Lung (tissue), 12 donors: ENCODE data around the gene APH1B. TPM values are rescaled to one million over a fixed set of nuclear protein-coding genes. Genes with fewer than 3 reads are reported as not detected.

ENCODE experiments used
- ATAC-seq: fragments of 200-7000 bp; cut with Tn5 transposase; one replicate; pipeline ENCODE4 v1.9.1; 2020; ENCODE audit warnings: moderate number of reproducible peaks; ENCODE audit not compliant: insufficient read depth, low FRiP score
- DNase-seq, 3 donors: peaks; one replicate each; pipeline ENCODE4 v3.0.0-alpha.2; 2013 to 2017
- H3K27ac ChIP-seq, 2 donors: one replicate each; pipeline ENCODE4 v1.5.1; 2013; ENCODE audit warnings: mild to moderate bottlenecking in 2 of 2, moderate library complexity in 2 of 2, control low read depth in 1 of 2, inconsistent platforms in 1 of 2, low read depth in 1 of 2, low read length in 1 of 2
- H3K27me3 ChIP-seq, 3 donors: one replicate each; pipeline ENCODE4 v1.5.1; 2013; ENCODE audit warnings: low read length in 2 of 3; ENCODE audit not compliant: control insufficient read depth in 3 of 3, insufficient read depth in 3 of 3
- H3K36me3 ChIP-seq, 4 donors: one replicate each; pipeline ENCODE4 v1.5.1; 2013; ENCODE audit warnings: low read length in 4 of 4, mild to moderate bottlenecking in 1 of 4, moderate library complexity in 1 of 4; ENCODE audit not compliant: control insufficient read depth in 4 of 4, insufficient read depth in 4 of 4
- H3K4me1 ChIP-seq, 5 donors: one replicate each; pipeline ENCODE4 v1.5.1; 2013; ENCODE audit warnings: low read length in 5 of 5, mild to moderate bottlenecking in 2 of 5, moderate library complexity in 1 of 5; ENCODE audit not compliant: control insufficient read depth in 5 of 5, insufficient read depth in 5 of 5
- H3K4me3 ChIP-seq: one replicate; pipeline ENCODE4 v1.5.1; 2013; ENCODE audit warnings: mild to moderate bottlenecking, control low read depth, moderate library complexity
- H3K9ac ChIP-seq, 2 donors: one replicate each; pipeline ENCODE4 v1.5.1; 2013; ENCODE audit warnings: low read length in 2 of 2, control low read depth in 1 of 2; ENCODE audit not compliant: insufficient read depth in 1 of 2
- H3K9me3 ChIP-seq, 4 donors: one replicate each; pipeline ENCODE4 v1.5.1; 2013; ENCODE audit warnings: low read length in 3 of 4, mild to moderate bottlenecking in 1 of 4, moderate library complexity in 1 of 4; ENCODE audit not compliant: control insufficient read depth in 4 of 4, insufficient read depth in 3 of 4
- WGBS, 2 donors: extraction: QIAGEN DNeasy Blood & Tissue Kit; methylation state at CpG; one replicate each; pipeline ENCODE4 v1.1.7; 2013; 5-methylcytosine and 5-hydroxymethylcytosine counted together
- polyA plus RNA-seq, 2 donors: library from polyadenylated mRNA; stranded (reverse); fragments of 200-250 nt; gene quantifications; one replicate each; pipeline ENCODE4 v1.2.1, GENCODE V29; 2013
- total RNA-seq, 2 donors: library from RNA; depleted of rRNA in 1 of 2; stranded (reverse); fragments of >200 nt in 1 of 2; gene quantifications; one replicate each; pipeline ENCODE4 v1.2.1, GENCODE V29; 2014 to 2021
- TF ChIP-seq, protein P1 (sequence below): IDR thresholded peaks from 2 replicates; pipeline ENCODE4 v1.5.1; 2012; ENCODE audit warnings: mild to moderate bottlenecking; ENCODE audit errors: control extremely low read depth, extremely low read depth
- donor health status: control.
- donor health status: control.
- donor health status: Bipolar disorder and iron deficiency.
- donor health status: healthy.
- donor health status: DM: yes; HTN: yes; CAD: no.

Gene APH1B
- total and polyA plus RNA-seq, 4 donors = 17.5 to 29.9 (median 21.9) TPM

GRCh38 chr15:63358241-63359029 lies 81.0 kb downstream of the APH1B start:
- Histone ChIP-seq H3K27ac (no peak overlapping the region), H3K9me3 (peaks cover 0 to 2% (median 0%) of the 10 kb centered on the region in 4 donors), H3K4me1 (peaks cover 0 to 4% (median 0%) of the 10 kb centered on the region in 5 donors), H3K27me3 (peaks cover 0 to 8% (median 0%) of the 10 kb centered on the region in 3 donors), H3K4me3 (no peak overlapping the region), H3K9ac (no peak overlapping the region), H3K36me3 (no peaks in the 10 kb centered on the region)
- WGBS, 2 donors = 84 to 89% methylated on average over 15 of the region's 15 CpGs
- ATAC-seq = no peak
- TF ChIP-seq, protein P1, sequence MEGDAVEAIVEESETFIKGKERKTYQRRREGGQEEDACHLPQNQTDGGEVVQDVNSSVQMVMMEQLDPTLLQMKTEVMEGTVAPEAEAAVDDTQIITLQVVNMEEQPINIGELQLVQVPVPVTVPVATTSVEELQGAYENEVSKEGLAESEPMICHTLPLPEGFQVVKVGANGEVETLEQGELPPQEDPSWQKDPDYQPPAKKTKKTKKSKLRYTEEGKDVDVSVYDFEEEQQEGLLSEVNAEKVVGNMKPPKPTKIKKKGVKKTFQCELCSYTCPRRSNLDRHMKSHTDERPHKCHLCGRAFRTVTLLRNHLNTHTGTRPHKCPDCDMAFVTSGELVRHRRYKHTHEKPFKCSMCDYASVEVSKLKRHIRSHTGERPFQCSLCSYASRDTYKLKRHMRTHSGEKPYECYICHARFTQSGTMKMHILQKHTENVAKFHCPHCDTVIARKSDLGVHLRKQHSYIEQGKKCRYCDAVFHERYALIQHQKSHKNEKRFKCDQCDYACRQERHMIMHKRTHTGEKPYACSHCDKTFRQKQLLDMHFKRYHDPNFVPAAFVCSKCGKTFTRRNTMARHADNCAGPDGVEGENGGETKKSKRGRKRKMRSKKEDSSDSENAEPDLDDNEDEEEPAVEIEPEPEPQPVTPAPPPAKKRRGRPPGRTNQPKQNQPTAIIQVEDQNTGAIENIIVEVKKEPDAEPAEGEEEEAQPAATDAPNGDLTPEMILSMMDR = no peak
- DNase-seq = no peak

Other genes starting within 250 kb of the APH1B start
- 100 to 1,000 TPM; 191 to 469 TPM for gene TPM1, start 234.9 kb upstream of the APH1B start, total RNA-seq
- gene TPM1, start 234.9 kb upstream of the APH1B start, polyA plus RNA-seq = 100 to 1,000 TPM; 118 to 194 TPM
- 10 to 100 TPM; 22.8 to 36.9 TPM for gene LACTB, start 155.7 kb upstream of the APH1B start, total RNA-seq
- gene LACTB, start 155.7 kb upstream of the APH1B start, polyA plus RNA-seq = 10 to 100 TPM; 13.1 to 38.1 TPM
- gene RPS27L, start 120.1 kb upstream of the APH1B start, total RNA-seq = 10 to 100 TPM; 69.6 to 93.8 TPM
- gene RPS27L, start 120.1 kb upstream of the APH1B start, polyA plus RNA-seq = 100 to 1,000 TPM in 1 of 2 donors, 10 to 100 TPM in 1; 75.5 to 176 TPM
- gene RAB8B, start 88.0 kb upstream of the APH1B start, total RNA-seq = 10 to 100 TPM; 44.5 to 88.9 TPM
- 10 to 100 TPM; 10.0 to 26.9 TPM for gene RAB8B, start 88.0 kb upstream of the APH1B start, polyA plus RNA-seq
- 1 to 10 TPM; 2.2 to 8.5 TPM for gene CA12, start 104.2 kb downstream of the APH1B start, total RNA-seq
- gene CA12, start 104.2 kb downstream of the APH1B start, polyA plus RNA-seq = 10 to 100 TPM in 1 of 2 donors, 1 to 10 TPM in 1; 3.1 to 46.8 TPM
- gene USP3, start 227.0 kb downstream of the APH1B start, total RNA-seq = 10 to 100 TPM; 70.1 to 95.5 TPM
- gene USP3, start 227.0 kb downstream of the APH1B start, polyA plus RNA-seq = 10 to 100 TPM; 29.1 to 29.8 TPM